Left lung (tissue), 10 donors: Measurements from ENCODE around the gene OSBPL5. TPM values are rescaled to one million over a fixed set of nuclear protein-coding genes. Genes with fewer than 3 reads are reported as not detected.

Source experiments
- ATAC-seq: fragments of 200-7000 bp; cut with Tn5 transposase; one replicate; pipeline ENCODE4 v1.9.1; 2020; ENCODE audit warnings: moderate library complexity
- DNase-seq, 4 donors: peaks; one replicate each; pipeline ENCODE4 v3.0.0-alpha.2; 2013 to 2020
- H3K27ac ChIP-seq, 2 donors: fragments of 200-600 bp; sonication (generic) in 1 of 2; one replicate each; pipeline versions ENCODE4 v1.5.0 to v1.8.0; 2020 to 2021
- H3K27me3 ChIP-seq, 2 donors: fragments of 200-600 bp; sonication (generic) in 1 of 2; one replicate each; pipeline versions ENCODE4 v1.5.0 to v1.8.0; 2020 to 2021
- H3K36me3 ChIP-seq, 2 donors: fragments of 200-600 bp; sonication (generic) in 1 of 2; one replicate each; pipeline versions ENCODE4 v1.5.0 to v1.8.0; 2020 to 2021
- H3K4me1 ChIP-seq, 2 donors: fragments of 200-600 bp; one replicate each; pipeline ENCODE4 v1.8.0; 2021
- H3K4me3 ChIP-seq, 2 donors: fragments of 200-600 bp; sonication (generic) in 1 of 2; one replicate each; pipeline versions ENCODE4 v1.5.0 to v1.8.0; 2020 to 2021; ENCODE audit warnings: mild to moderate bottlenecking in 1 of 2
- H3K9me3 ChIP-seq, 2 donors: fragments of 200-600 bp; sonication (generic) in 1 of 2; one replicate each; pipeline versions ENCODE4 v1.5.0 to v1.8.0; 2020 to 2021
- intact Hi-C, 2 donors: fragments of 100-400 bp; cut with DNase I; formaldehyde crosslinking; loops; one replicate each; pipeline versions ENCODE4 v1.11.2 to v1.14.2; 2022
- polyA plus RNA-seq, 6 donors: library from polyadenylated mRNA; unstranded; fragments of 120-200 nt; gene quantifications; one replicate each; pipeline ENCODE4 v1.2.1, GENCODE V29; 2013; ENCODE audit not compliant: insufficient read length in 6 of 6
- total RNA-seq, 2 donors: library from RNA; stranded (reverse); fragmentation: NEBNext Ultra II Directional; extraction: Animal tissue kit (Norgen Biotek cat#: 25700); gene quantifications; one replicate each; pipeline ENCODE4 v1.2.1, GENCODE V29; 2021
- TF ChIP-seq, protein P1 (sequence below), 2 donors: fragments of 200-600 bp; sonication (generic) in 1 of 2; IDR thresholded peaks; one replicate each; pipeline versions ENCODE4 v1.5.0 to v1.8.0; 2021; ENCODE audit warnings: antibody characterized with exemption in 2 of 2
- donor health status: DM: no; HTN: yes; CAD: no.
- donor health status: DM: no; HTN: no; CAD: no.

OSBPL5 gene
- total and polyA plus RNA-seq, 8 donors = 19.5 to 39.6 (median 30.4) TPM

GRCh38 chr11:3037945-3038271 is 127.2 kb downstream of the OSBPL5 start:
- Histone ChIP-seq H3K36me3 (peaks cover 0 to 93% of the 10 kb centered on the region in 2 donors), H3K27ac (no peak overlapping the region), H3K4me1 (peaks cover 3 to 31% of the 10 kb centered on the region in 2 donors), H3K9me3 (no peaks in the 10 kb centered on the region), H3K4me3 (no peak overlapping the region), H3K27me3 (no peaks in the 10 kb centered on the region)
- DNase-seq (no peak), ATAC-seq (no peak)
- intact Hi-C loops = loop anchor here in 1 of 2 donors (5.0 kb wide), 2 partner anchors 54 to 179 kb away; partner anchors contain the start of gene MRGPRG
- TF ChIP-seq, protein P1, sequence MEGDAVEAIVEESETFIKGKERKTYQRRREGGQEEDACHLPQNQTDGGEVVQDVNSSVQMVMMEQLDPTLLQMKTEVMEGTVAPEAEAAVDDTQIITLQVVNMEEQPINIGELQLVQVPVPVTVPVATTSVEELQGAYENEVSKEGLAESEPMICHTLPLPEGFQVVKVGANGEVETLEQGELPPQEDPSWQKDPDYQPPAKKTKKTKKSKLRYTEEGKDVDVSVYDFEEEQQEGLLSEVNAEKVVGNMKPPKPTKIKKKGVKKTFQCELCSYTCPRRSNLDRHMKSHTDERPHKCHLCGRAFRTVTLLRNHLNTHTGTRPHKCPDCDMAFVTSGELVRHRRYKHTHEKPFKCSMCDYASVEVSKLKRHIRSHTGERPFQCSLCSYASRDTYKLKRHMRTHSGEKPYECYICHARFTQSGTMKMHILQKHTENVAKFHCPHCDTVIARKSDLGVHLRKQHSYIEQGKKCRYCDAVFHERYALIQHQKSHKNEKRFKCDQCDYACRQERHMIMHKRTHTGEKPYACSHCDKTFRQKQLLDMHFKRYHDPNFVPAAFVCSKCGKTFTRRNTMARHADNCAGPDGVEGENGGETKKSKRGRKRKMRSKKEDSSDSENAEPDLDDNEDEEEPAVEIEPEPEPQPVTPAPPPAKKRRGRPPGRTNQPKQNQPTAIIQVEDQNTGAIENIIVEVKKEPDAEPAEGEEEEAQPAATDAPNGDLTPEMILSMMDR (IDR thresholded peaks at IDR 0.05) = no peak

Other genes starting within 250 kb of the OSBPL5 start
- 10 to 100 TPM; 28.3 to 50.0 TPM for gene PHLDA2, start 235.9 kb downstream of the OSBPL5 start, total RNA-seq
- 1 to 10 TPM in 1 of 6 donors, under 1 TPM in 4, not detected in 1; 0.23 to 1.7 (median 0.69) TPM for gene PHLDA2, start 235.9 kb downstream of the OSBPL5 start, polyA plus RNA-seq
- gene NAP1L4, start 173.0 kb downstream of the OSBPL5 start, total RNA-seq = 100 to 1,000 TPM; 101 to 122 TPM
- 100 to 1,000 TPM; 171 to 204 (median 189) TPM for gene NAP1L4, start 173.0 kb downstream of the OSBPL5 start, polyA plus RNA-seq
- 10 to 100 TPM; 39.3 to 49.9 TPM for gene CARS1, start 107.9 kb downstream of the OSBPL5 start, total RNA-seq
- 10 to 100 TPM; 28.3 to 36.6 (median 30.5) TPM for gene CARS1, start 107.9 kb downstream of the OSBPL5 start, polyA plus RNA-seq
- not detected for gene MRGPRG, start 53.5 kb upstream of the OSBPL5 start, total RNA-seq
- not detected for gene MRGPRG, start 53.5 kb upstream of the OSBPL5 start, polyA plus RNA-seq
- under 1 TPM; 0.31 to 0.47 TPM for gene MRGPRE, start 67.1 kb upstream of the OSBPL5 start, total RNA-seq
- gene MRGPRE, start 67.1 kb upstream of the OSBPL5 start, polyA plus RNA-seq = under 1 TPM in 2 of 6 donors, not detected in 4; 0.11 to 0.20 TPM
- gene ZNF195, start 213.8 kb upstream of the OSBPL5 start, total RNA-seq = 10 to 100 TPM; 19.6 to 26.4 TPM
- gene ZNF195, start 213.8 kb upstream of the OSBPL5 start, polyA plus RNA-seq = 10 to 100 TPM; 31.9 to 37.0 (median 34.7) TPM